CD14-positive monocyte (primary cell): ENCODE data around the gene PARVB. TPM values are rescaled to one million over a fixed set of nuclear protein-coding genes. Genes with fewer than 3 reads are reported as not detected.
A peak's percentile ranks its signal among the peaks of the same experiment; 100 is the strongest.

Source experiments
- DNase-seq, 3 donors: peaks; one replicate each; pipeline ENCODE4 v3.0.0-alpha.2; 2011 to 2022
- H2AFZ ChIP-seq: 2 replicates; pipeline ENCODE4 v1.6.0; 2012; ENCODE audit warnings: mild to moderate bottlenecking, low read depth, low read length, inconsistent platforms; ENCODE audit not compliant: insufficient read depth, poor library complexity, severe bottlenecking
- H3K27ac ChIP-seq, 2 donors: 1 replicate in 1 of 2; 2 replicates in 1 of 2; pipeline ENCODE4 v1.5.1; 2012 to 2013; ENCODE audit warnings: low read length in 2 of 2, control low read depth in 1 of 2, inconsistent platforms in 1 of 2, low read depth in 1 of 2, mild to moderate bottlenecking in 1 of 2
- H3K27me3 ChIP-seq, 2 donors: one replicate each; pipeline versions ENCODE4 v1.6.0 to v1.6.1; 2011 to 2013; ENCODE audit warnings: low read length in 2 of 2; ENCODE audit not compliant: control insufficient read depth in 2 of 2, insufficient read depth in 2 of 2
- H3K36me3 ChIP-seq, 2 donors: replicated peaks in 1 of 2; 1 replicate in 1 of 2; 2 replicates in 1 of 2; pipeline versions ENCODE4 v1.5.1 to v1.6.1; 2012 to 2013; ENCODE audit warnings: low read length in 2 of 2, control low read depth in 1 of 2, inconsistent platforms in 1 of 2, mild to moderate bottlenecking in 1 of 2; ENCODE audit not compliant: insufficient read depth in 2 of 2, control insufficient read depth in 1 of 2
- H3K4me1 ChIP-seq, 2 donors: 1 replicate in 1 of 2; 2 replicates in 1 of 2; pipeline versions ENCODE4 v1.5.1 to v1.6.1; 2012 to 2013; ENCODE audit warnings: low read length in 2 of 2, control low read depth in 1 of 2, inconsistent platforms in 1 of 2, mild to moderate bottlenecking in 1 of 2, moderate library complexity in 1 of 2; ENCODE audit not compliant: insufficient read depth in 2 of 2, control insufficient read depth in 1 of 2
- H3K4me2 ChIP-seq: replicated peaks from 2 replicates; pipeline ENCODE3; 2012; ENCODE audit warnings: low read length, moderate library complexity, mild to moderate bottlenecking; ENCODE audit not compliant: poor library complexity, severe bottlenecking; ENCODE audit errors: extremely low read depth
- H3K4me3 ChIP-seq, 3 experiments: fragments of 200-600 bp in 1 of 3; sonication (generic) in 1 of 3; replicated peaks in 1 of 3; 1 replicate in 2 of 3; 2 replicates in 1 of 3; pipeline ENCODE4 v1.5.1; 2011 to 2013; ENCODE audit warnings: low read length in 3 of 3, mild to moderate bottlenecking in 3 of 3, control low read depth in 2 of 3, low read depth in 2 of 3, inconsistent platforms in 1 of 3, moderate library complexity in 1 of 3
- H3K79me2 ChIP-seq: 2 replicates; pipeline ENCODE4 v1.6.0; 2012; ENCODE audit warnings: mild to moderate bottlenecking, control low read depth, inconsistent platforms, low read length, moderate library complexity; ENCODE audit not compliant: insufficient read depth
- H3K9ac ChIP-seq: 2 replicates; pipeline ENCODE4 v1.6.0; 2017; ENCODE audit warnings: low read length, mild to moderate bottlenecking; ENCODE audit not compliant: insufficient read depth, poor library complexity, severe bottlenecking
- H3K9me3 ChIP-seq, 2 donors: replicated peaks in 1 of 2; 1 replicate in 1 of 2; 2 replicates in 1 of 2; pipeline versions ENCODE4 v1.5.1 to v1.6.1; 2012 to 2013; ENCODE audit warnings: low read length in 2 of 2, control low read depth in 1 of 2; ENCODE audit not compliant: control insufficient read depth in 1 of 2, insufficient read depth in 1 of 2
- H4K20me1 ChIP-seq: 2 replicates; pipeline ENCODE4 v1.6.0; 2012; ENCODE audit warnings: mild to moderate bottlenecking, low read length, control low read depth, moderate library complexity; ENCODE audit not compliant: insufficient read depth
- H3K27ac Mint-ChIP-seq, 7 donors: one replicate each; pipeline ENCODE4 v1.8.0; 2020; ENCODE audit warnings: mild to moderate bottlenecking in 7 of 7, mixed read lengths in 7 of 7, moderate library complexity in 6 of 7, inconsistent platforms in 2 of 7
- H3K27me3 Mint-ChIP-seq, 3 donors: one replicate each; pipeline ENCODE4 v1.8.0; 2021 to 2022; ENCODE audit warnings: low read depth in 3 of 3, mild to moderate bottlenecking in 3 of 3, mixed read lengths in 3 of 3, moderate library complexity in 3 of 3, inconsistent platforms in 1 of 3
- H3K36me3 Mint-ChIP-seq, 2 donors: one replicate each; pipeline ENCODE4 v1.8.0; 2020; ENCODE audit warnings: mixed read lengths in 2 of 2, inconsistent platforms in 1 of 2, mild to moderate bottlenecking in 1 of 2
- H3K4me1 Mint-ChIP-seq: one replicate; pipeline ENCODE4 v1.8.0; 2020; ENCODE audit warnings: mild to moderate bottlenecking, mixed read lengths
- H3K4me3 Mint-ChIP-seq, 2 donors: one replicate each; pipeline ENCODE4 v1.8.0; 2020; ENCODE audit warnings: mild to moderate bottlenecking in 2 of 2, mixed read lengths in 2 of 2, moderate library complexity in 1 of 2
- H3K9me3 Mint-ChIP-seq, 7 donors: one replicate each; pipeline ENCODE4 v1.8.0; 2020 to 2022; ENCODE audit warnings: mixed read lengths in 7 of 7, mild to moderate bottlenecking in 6 of 7, moderate library complexity in 6 of 7, inconsistent platforms in 2 of 7
- CTCF ChIP-seq: fragments of 200-600 bp; IDR thresholded peaks from one replicate; pipeline ENCODE4 v1.8.0; 2022; ENCODE audit warnings: antibody characterized with exemption, mild to moderate bottlenecking
- WGBS: methylation state at CpG from one replicate; pipeline ENCODE4 v1.1.5; 2013; ENCODE audit warnings: missing lambda C conversion rate; ENCODE audit not compliant: insufficient coverage; 5-methylcytosine and 5-hydroxymethylcytosine counted together
- intact Hi-C, 2 donors: fragments of 100-400 bp; cut with micrococcal nuclease; formaldehyde crosslinking; loops; one replicate each; pipeline versions ENCODE4 v1.15.0 to v1.15.1; 2023
- polyA plus RNA-seq, 3 donors: library from polyadenylated mRNA; depleted of rRNA in 1 of 3; unstranded in 2 of 3; stranded (reverse) in 1 of 3; fragments of 300-500 nt in 2 of 3; fragments of >200 nt in 1 of 3; fragmentation: Illumina TruSeq in 2 of 3; gene quantifications; 1 replicate in 2 of 3; 2 replicates in 1 of 3; pipeline ENCODE4 v1.2.3, GENCODE V29; 2012 to 2021

Gene PARVB
- polyA plus RNA-seq, 3 donors = 13.4 to 38.5 (median 17.9) TPM

GRCh38 chr22:44211256-44211945 lies 187.3 kb downstream of the PARVB start:
- H3K4me3 Mint-ChIP-seq = peak overlapping the region in 1 of 2 donors; percentile 86
- no peak for TF ChIP-seq CTCF
- H3K4me2 ChIP-seq = no peak overlapping the region

DNA sequence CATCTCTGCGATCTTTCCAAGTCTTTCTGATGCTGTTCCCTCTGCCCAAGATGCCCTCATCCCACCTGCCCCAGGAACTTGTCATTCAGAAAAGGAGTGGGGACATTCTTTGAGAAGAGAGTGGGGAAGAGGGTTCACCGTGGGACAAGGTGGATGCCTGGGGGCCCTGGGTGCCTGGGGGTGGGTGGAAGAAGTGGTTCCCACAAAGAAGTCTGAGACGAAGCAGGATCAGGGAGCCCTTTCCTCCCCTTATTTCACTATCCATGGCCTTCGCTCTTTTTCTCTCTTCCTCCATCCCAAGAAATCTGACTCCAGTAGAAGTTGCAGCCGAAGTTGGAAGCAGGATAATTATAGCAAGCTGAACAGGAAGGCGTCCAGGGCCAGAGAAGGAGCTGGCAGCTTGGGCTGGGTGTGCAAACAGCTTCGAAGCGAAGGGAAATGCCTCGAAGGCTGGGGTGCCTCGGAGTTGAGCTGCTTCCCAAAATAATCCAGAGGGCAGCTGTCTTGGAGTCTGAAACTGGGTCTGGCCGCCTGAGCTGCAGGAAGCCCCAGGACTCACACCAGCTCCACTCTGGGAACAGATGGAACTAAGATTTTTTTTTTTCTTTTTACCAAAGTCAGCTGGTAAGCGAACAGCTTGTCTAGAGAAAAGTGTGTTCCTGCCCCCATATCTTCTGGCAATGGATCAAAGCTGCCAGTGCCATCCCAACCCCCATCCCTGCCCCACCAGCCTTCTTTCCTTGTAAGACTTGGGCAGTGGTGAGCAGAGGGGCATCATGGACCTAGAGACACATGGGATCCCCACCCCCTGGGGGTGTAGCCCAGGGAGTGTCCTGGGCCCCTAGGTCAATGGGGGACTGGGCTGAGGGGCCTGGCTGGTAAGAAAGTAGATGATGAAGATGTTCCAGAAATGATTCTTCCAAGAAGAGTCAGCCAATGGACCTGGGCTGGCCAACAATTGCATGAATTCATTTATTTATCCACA lies 188.1 kb downstream of the PARVB start:
- no peak for TF ChIP-seq CTCF
- intact Hi-C loops = no loop called here
- H3K27ac ChIP-seq = no peak overlapping the region
- Mint-ChIP-seq H3K27me3 (peaks cover 0 to 3% (median 1%) of the 10 kb centered on the region in 3 donors), H3K4me3 (peak overlapping the region in 1 of 2 donors; percentile 86), H3K36me3 (peaks cover 2 to 9% of the 10 kb centered on the region in 2 donors), H3K27ac (peak overlapping the region in 4 of 7 donors; percentile 79 to 91 (median 87)), H3K9me3 (peaks cover 0 to 4% (median 0%) of the 10 kb centered on the region in 7 donors), H3K4me1 (peaks cover 29% of the 10 kb centered on the region)
- H3K36me3 ChIP-seq = peaks cover 0 to 9% of the 10 kb centered on the region in 2 donors
- H3K9me3 ChIP-seq = peaks cover 0 to 7% of the 10 kb centered on the region in 2 donors
- H3K9ac ChIP-seq = no peak overlapping the region
- H2AFZ ChIP-seq = no peak overlapping the region
- peaks cover 11% of the 10 kb centered on the region for H4K20me1 ChIP-seq
- no peak overlapping the region for H3K4me2 ChIP-seq
- no peak overlapping the region for H3K4me3 ChIP-seq
- DNase-seq = no peak
- no peaks in the 10 kb centered on the region for H3K27me3 ChIP-seq
- peaks cover 6 to 12% of the 10 kb centered on the region in 2 donors for H3K4me1 ChIP-seq
- WGBS = 87% methylated on average over 7 of the region's 12 CpGs
- no peaks in the 10 kb centered on the region for H3K79me2 ChIP-seq

More at GRCh38 chr22:44211256-44211945, 187.3 kb downstream of the PARVB start:
- intact Hi-C loops = no loop called here
- H3K79me2 ChIP-seq = no peaks in the 10 kb centered on the region
- H2AFZ ChIP-seq = no peak overlapping the region
- Mint-ChIP-seq H3K36me3 (peaks cover 4 to 9% of the 10 kb centered on the region in 2 donors), H3K9me3 (peaks cover 0 to 4% (median 0%) of the 10 kb centered on the region in 7 donors), H3K4me1 (peaks cover 32% of the 10 kb centered on the region), H3K27ac (peak overlapping the region in 4 of 7 donors; percentile 79 to 91 (median 87)), H3K27me3 (no peaks in the 10 kb centered on the region)
- no peaks in the 10 kb centered on the region for H3K27me3 ChIP-seq
- no peak overlapping the region for H3K9ac ChIP-seq
- H3K27ac ChIP-seq = no peak overlapping the region
- no peak for DNase-seq
- peaks cover 17% of the 10 kb centered on the region for H4K20me1 ChIP-seq
- WGBS = 70% methylated on average over 6 of the region's 6 CpGs
- H3K36me3 ChIP-seq = peaks cover under 1 to 10% of the 10 kb centered on the region in 2 donors
- no peak overlapping the region for H3K4me3 ChIP-seq
- H3K4me1 ChIP-seq = peaks cover 6 to 12% of the 10 kb centered on the region in 2 donors
- peaks cover 0 to 7% of the 10 kb centered on the region in 2 donors for H3K9me3 ChIP-seq
